Neural progenitor cell (in vitro differentiated cells): ENCODE data around the gene SMARCB1. TPM values are rescaled to one million over a fixed set of nuclear protein-coding genes. Genes with fewer than 3 reads are reported as not detected.

Experiments used
- DNase-seq: peaks from one replicate; pipeline ENCODE4 v3.0.0-alpha.2; 2016; ENCODE audit warnings: low spot score
- H2AFZ ChIP-seq: fragments of 200-600 bp; sonication (generic); replicated peaks from 2 replicates; pipeline ENCODE4 v1.6.1; 2016; ENCODE audit warnings: antibody characterized with exemption
- H3F3A ChIP-seq: fragments of 200-600 bp; sonication (generic); 2 replicates; pipeline ENCODE4 v1.6.1; 2016; ENCODE audit warnings: antibody characterized with exemption, low read depth
- H3K27ac ChIP-seq: fragments of 200-600 bp; sonication (generic); 2 replicates; pipeline ENCODE4 v1.5.1; 2016; ENCODE audit warnings: mild to moderate bottlenecking
- H3K27me3 ChIP-seq: fragments of 200-600 bp; sonication (generic); 2 replicates; pipeline ENCODE4 v1.6.1; 2016; ENCODE audit warnings: mild to moderate bottlenecking, moderate library complexity
- H3K36me3 ChIP-seq: fragments of 200-600 bp; sonication (generic); 2 replicates; pipeline ENCODE4 v1.5.1; 2016
- H3K4me1 ChIP-seq: fragments of 200-600 bp; sonication (generic); 2 replicates; pipeline ENCODE4 v1.6.1; 2016; ENCODE audit warnings: mixed run types
- H3K4me2 ChIP-seq: fragments of 200-600 bp; sonication (generic); 2 replicates; pipeline ENCODE4 v1.6.1; 2016
- H3K4me3 ChIP-seq: fragments of 200-600 bp; sonication (generic); 2 replicates; pipeline ENCODE4 v1.5.1; 2016
- H3K79me2 ChIP-seq: fragments of 200-600 bp; sonication (generic); 2 replicates; pipeline ENCODE4 v1.6.1; 2016; ENCODE audit warnings: low read depth
- H3K9ac ChIP-seq: fragments of 200-600 bp; sonication (generic); 2 replicates; pipeline ENCODE4 v1.6.1; 2016
- H3K9me3 ChIP-seq: fragments of 200-600 bp; sonication (generic); 2 replicates; pipeline ENCODE4 v1.5.1; 2016; ENCODE audit warnings: low read depth
- H4K20me1 ChIP-seq: fragments of 200-600 bp; sonication (generic); 2 replicates; pipeline ENCODE4 v1.6.1; 2016; ENCODE audit warnings: low read depth
- H3K27ac Mint-ChIP-seq: 3 replicates; pipeline ENCODE4 v1.8.0; 2021; ENCODE audit warnings: mixed read lengths
- H3K27me3 Mint-ChIP-seq: 2 replicates; pipeline ENCODE4 v1.8.0; 2022; ENCODE audit warnings: low read depth, mild to moderate bottlenecking, inconsistent platforms, moderate library complexity, mixed read lengths; ENCODE audit not compliant: insufficient read depth
- H3K36me3 Mint-ChIP-seq: 3 replicates; pipeline ENCODE4 v1.8.0; 2021; ENCODE audit warnings: mixed read lengths
- H3K4me1 Mint-ChIP-seq: 3 replicates; pipeline ENCODE4 v1.8.0; 2021; ENCODE audit warnings: mixed read lengths
- H3K4me3 Mint-ChIP-seq: 3 replicates; pipeline ENCODE4 v1.8.0; 2021; ENCODE audit warnings: mild to moderate bottlenecking, moderate library complexity, mixed read lengths
- H3K9me3 Mint-ChIP-seq: 3 replicates; pipeline ENCODE4 v1.8.0; 2020; ENCODE audit warnings: mixed read lengths
- CTCF ChIP-seq: fragments of 200-600 bp; sonication (generic); IDR thresholded peaks from 2 replicates; pipeline ENCODE4 v1.5.1; 2017; ENCODE audit warnings: antibody characterized with exemption, mild to moderate bottlenecking
- EZH2 ChIP-seq: fragments of 200-600 bp; sonication (generic); IDR thresholded peaks from 2 replicates; pipeline ENCODE4 v1.6.1; 2017; ENCODE audit warnings: antibody characterized with exemption, mild to moderate bottlenecking, moderate library complexity
- EZH2phosphoT487 ChIP-seq: fragments of 200-600 bp; sonication (generic); IDR thresholded peaks from 2 replicates; pipeline ENCODE4 v1.6.1; 2017; ENCODE audit warnings: antibody characterized with exemption
- total RNA-seq: library from RNA; depleted of rRNA; stranded (reverse); fragments of >200 nt; gene quantifications from 2 replicates; pipeline ENCODE4 v1.2.3, GENCODE V29; 2015; ENCODE audit warnings: low replicate concordance

The SMARCB1 gene
- total RNA-seq, 1 donor from 2014 or later, result 151 TPM

DNA sequence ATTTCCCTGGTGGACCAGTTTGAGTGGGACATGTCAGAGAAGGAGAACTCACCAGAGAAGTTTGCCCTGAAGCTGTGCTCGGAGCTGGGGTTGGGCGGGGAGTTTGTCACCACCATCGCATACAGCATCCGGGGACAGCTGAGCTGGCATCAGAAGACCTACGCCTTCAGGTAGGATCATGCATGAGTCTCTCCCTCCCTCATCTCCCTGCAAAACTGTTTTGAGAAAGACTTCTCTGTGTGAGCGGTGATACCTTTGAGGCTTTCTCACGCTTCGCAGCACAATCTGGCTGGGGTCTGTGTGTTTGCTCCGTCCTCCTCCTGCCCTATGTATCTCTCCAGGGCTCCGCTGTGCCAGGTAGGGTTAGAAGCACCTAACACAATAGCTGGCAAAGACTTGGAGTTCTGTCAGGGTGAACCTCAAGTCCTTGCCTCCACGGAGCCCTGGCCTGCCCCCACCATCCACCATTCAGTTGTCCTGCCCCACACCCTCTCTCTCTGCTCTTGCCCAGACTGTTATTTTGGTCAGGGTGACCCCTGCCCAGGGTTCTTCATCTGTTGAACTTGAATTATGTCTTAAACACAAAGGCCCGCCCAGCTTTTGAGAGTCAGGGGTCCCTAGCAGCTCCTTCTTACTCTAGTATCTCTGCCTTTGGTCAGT is 38.6 kb downstream of the SMARCB1 start:
- Histone ChIP-seq H3K27ac (peak overlapping the region; percentile 8), H3K4me2 (no peak overlapping the region), H3K79me2 (peaks cover 8% of the 10 kb centered on the region), H3K4me3 (no peak overlapping the region), H2AFZ (no peak overlapping the region), H3K27me3 (no peaks in the 10 kb centered on the region), H4K20me1 (no peaks in the 10 kb centered on the region), H3F3A (no peaks in the 10 kb centered on the region), H3K4me1 (no peaks in the 10 kb centered on the region), H3K36me3 (no peaks in the 10 kb centered on the region), H3K9ac (no peak overlapping the region), H3K9me3 (no peaks in the 10 kb centered on the region)
- peaks cover 57% of the 10 kb centered on the region for H3K36me3 Mint-ChIP-seq
- H3K4me3 Mint-ChIP-seq, result no peak overlapping the region
- TF ChIP-seq EZH2phosphoT487 (no peak), CTCF (no peak), EZH2 (no peak)
- H3K9me3 Mint-ChIP-seq, result no peaks in the 10 kb centered on the region
- H3K4me1 Mint-ChIP-seq, result peaks cover 2% of the 10 kb centered on the region
- H3K27me3 Mint-ChIP-seq, result no peaks in the 10 kb centered on the region
- no peak for DNase-seq
- H3K27ac Mint-ChIP-seq, result no peak overlapping the region

DNA sequence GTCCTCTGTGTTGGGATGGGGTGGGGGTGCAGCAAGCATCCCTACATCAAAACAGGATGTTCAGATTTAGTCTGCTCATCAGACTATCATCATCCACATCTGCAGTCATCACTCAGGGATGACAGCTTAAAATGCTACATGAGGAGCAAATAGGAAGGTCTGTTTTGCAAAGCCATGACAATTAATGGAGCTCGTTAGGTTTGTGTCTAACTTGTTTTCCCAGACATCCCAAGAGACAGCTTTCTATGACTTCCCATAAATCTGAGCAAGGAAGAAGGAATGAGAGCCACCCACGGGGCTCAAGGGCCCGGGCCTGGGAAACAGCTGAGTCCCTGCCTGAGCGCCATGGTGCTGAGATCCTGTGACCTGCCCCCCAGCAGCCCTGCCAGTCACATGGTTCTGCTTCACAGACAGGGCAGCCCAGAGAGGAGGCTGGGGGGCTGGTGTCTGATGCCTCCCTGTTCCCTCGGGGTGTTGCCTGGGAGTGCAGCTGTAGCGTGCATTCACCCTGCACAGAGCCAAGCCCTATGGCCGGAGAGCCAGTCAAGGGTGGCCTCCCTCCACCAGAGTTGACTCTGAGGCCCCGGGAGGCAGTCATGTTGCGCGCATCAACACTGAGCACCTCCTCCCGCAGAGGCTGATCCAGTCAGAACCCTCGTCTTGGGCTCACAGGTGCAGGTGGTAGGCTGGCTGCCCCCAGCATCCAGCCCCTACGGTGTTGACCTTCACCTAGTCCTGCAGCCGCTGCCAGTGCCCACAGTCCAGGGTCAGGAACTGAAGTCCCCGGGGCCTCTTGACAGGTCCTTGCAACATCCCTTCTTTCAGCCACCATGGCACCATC is 40.0 kb downstream of the SMARCB1 start:
- H3K27ac Mint-ChIP-seq, result no peak overlapping the region
- H3K36me3 Mint-ChIP-seq, result peaks cover 54% of the 10 kb centered on the region

GRCh38 chr22:23827351-23827995 is 40.7 kb downstream of the SMARCB1 start:
- no peaks in the 10 kb centered on the region for H3K9me3 ChIP-seq
- no peaks in the 10 kb centered on the region for H3K27me3 ChIP-seq
- H3K4me3 ChIP-seq, result no peak overlapping the region
- Mint-ChIP-seq H3K4me3 (no peak overlapping the region), H3K36me3 (peaks cover 50% of the 10 kb centered on the region), H3K9me3 (no peaks in the 10 kb centered on the region), H3K4me1 (peaks cover 2% of the 10 kb centered on the region), H3K27me3 (no peaks in the 10 kb centered on the region), H3K27ac (no peak overlapping the region)
- DNase-seq, result peak; percentile 1
- H2AFZ ChIP-seq, result no peak overlapping the region
- TF ChIP-seq CTCF, result no peak
- TF ChIP-seq EZH2phosphoT487, result no peak
- TF ChIP-seq EZH2, result no peak
- H3K79me2 ChIP-seq, result peaks cover 12% of the 10 kb centered on the region
- H3K9ac ChIP-seq, result no peak overlapping the region
- no peaks in the 10 kb centered on the region for H3K36me3 ChIP-seq
- H4K20me1 ChIP-seq, result peaks cover 19% of the 10 kb centered on the region
- no peak overlapping the region for H3K27ac ChIP-seq
- H3F3A ChIP-seq, result no peaks in the 10 kb centered on the region
- no peak overlapping the region for H3K4me2 ChIP-seq
- H3K4me1 ChIP-seq, result no peaks in the 10 kb centered on the region

More for the DNA sequence above, 40.0 kb downstream of the SMARCB1 start:
- Histone ChIP-seq H3K4me2 (no peak overlapping the region), H3F3A (no peaks in the 10 kb centered on the region), H3K9ac (no peak overlapping the region), H3K9me3 (no peaks in the 10 kb centered on the region), H3K36me3 (no peaks in the 10 kb centered on the region), H3K4me3 (no peak overlapping the region), H4K20me1 (peaks cover 11% of the 10 kb centered on the region), H3K4me1 (no peaks in the 10 kb centered on the region), H2AFZ (no peak overlapping the region), H3K27me3 (no peaks in the 10 kb centered on the region), H3K79me2 (peaks cover 12% of the 10 kb centered on the region), H3K27ac (no peak overlapping the region)
- DNase-seq, result peak; percentile 1
- H3K27me3 Mint-ChIP-seq, result no peaks in the 10 kb centered on the region
- no peak overlapping the region for H3K4me3 Mint-ChIP-seq
- peaks cover 2% of the 10 kb centered on the region for H3K4me1 Mint-ChIP-seq
- no peaks in the 10 kb centered on the region for H3K9me3 Mint-ChIP-seq
- TF ChIP-seq EZH2phosphoT487, result no peak
- TF ChIP-seq CTCF, result no peak
- TF ChIP-seq EZH2, result no peak
